HG02943 (cell line): ENCODE data around the gene RNU7-1.

ENCODE experiments used
- ATAC-seq: cut with Tn5 transposase; IDR thresholded peaks from one replicate; pipeline ENCODE4 v1.9.1; 2021; ENCODE audit warnings: mild to moderate bottlenecking, low read depth, moderate library complexity; ENCODE audit not compliant: unreplicated experiment

RNU7-1 gene

DNA sequence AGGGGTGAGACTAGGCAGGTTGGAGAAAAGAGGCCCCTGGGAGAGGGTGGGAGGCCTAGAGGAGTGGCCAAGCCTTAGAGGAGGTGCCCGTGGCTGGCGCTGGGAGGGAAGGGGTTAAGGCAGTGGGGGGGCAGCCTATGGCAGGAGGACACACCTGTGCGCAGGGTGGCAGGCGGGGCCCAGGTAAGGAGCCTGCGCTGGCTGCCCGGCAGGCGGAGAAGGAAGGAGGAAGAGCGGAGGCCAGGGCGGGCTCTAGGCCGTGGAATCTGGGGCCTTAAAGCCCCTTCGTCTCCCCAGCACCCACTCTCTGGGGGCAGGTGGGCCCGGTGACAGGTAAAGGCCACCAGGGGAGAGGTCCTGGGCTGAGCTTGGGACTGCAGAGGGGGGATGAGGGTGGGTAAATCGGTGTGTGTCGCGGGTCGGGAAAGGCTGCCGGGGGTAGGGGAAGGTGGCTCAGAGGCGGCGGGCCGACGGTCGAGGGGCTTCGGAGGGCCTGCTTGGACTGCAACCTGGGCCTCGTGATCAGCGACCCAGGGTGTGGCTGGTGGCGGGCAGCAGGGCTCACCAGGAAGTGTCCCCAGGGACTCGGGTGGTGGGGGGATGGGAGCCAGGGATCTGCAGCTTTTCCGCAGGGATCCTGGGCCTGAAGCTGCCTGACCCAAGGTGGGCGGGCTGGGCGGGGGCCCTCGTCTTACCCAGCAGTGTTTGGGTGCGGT lies 19.6 kb downstream of the RNU7-1 start:
- no peak for ATAC-seq

- no peak for ATAC-seq
Observed at GRCh38 chr12:6963791-6964413, 20.3 kb downstream of the RNU7-1 start.

DNA sequence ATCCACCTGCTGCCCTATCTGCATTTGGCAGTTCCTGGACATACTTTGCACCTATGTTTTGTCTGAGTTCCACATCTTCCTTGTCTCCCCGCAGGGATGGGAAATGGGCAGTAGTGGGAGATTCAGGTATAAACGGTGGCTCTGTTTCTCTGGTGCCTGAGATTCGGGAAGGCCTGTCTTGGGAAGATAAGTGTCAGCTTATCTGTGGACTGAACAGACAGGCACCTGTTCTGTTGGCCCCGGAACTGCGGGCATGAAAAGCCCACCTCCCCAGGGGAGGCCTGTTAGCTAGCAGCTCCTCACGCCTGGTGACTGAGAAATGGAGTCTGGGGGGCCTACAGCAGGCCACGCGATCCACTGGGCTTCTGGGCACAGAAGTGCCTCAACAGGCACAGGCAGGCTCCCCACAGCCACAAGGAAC lies 21.0 kb downstream of the RNU7-1 start:
- no peak for ATAC-seq

GRCh38 chr12:6965026-6965661 lies 21.5 kb downstream of the RNU7-1 start:
- no peak for ATAC-seq

- ATAC-seq = no peak
Observed at GRCh38 chr12:6965714-6966113, 22.1 kb downstream of the RNU7-1 start.

GRCh38 chr12:6966351-6966750 lies 22.7 kb downstream of the RNU7-1 start:
- ATAC-seq = no peak

GRCh38 chr12:6967651-6968100 lies 24.1 kb downstream of the RNU7-1 start:
- no peak for ATAC-seq

DNA sequence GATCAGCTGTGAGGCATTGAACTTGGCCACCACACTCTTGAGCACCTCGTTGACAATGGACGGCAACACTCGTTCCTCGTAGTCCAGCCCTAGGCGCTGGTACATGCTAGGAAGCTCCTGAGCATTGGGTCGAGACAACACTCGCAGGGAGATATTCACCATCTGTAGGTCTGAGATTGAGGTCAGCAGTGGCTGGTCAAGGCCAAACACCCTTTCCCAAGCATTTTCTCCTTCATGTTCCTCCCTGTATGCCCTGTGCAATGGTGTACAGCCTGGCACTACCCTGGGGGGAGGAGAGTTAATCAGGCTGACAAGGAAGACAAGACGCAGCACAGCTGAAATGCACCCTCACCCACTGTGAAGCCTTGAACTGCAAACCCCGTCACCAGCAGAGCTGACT lies 24.8 kb downstream of the RNU7-1 start:
- ATAC-seq = no peak

DNA sequence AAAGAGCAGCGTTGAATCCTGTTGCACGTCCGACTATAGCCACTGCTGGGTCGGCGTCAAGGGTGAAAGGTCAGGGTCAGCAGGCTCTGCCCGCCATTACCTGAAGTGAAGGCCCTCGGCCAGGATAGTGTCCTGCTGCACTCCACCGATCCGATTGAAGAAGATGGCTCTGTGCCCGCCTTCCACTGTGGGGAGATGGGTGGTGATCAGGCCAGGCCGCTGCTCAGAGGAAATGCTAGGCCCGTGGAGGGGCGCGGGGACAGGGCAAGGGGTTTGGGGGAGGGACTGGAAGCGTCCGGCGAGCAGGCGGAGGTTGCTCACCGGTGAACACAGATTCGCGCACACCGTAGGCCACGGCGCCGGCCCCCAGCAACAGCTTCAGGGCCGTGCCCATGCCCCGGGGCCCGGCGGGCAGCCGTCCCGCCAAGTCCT lies 26.5 kb downstream of the RNU7-1 start:
- peak; percentile 24 for ATAC-seq

GRCh38 chr12:6974180-6974579 lies 30.6 kb downstream of the RNU7-1 start:
- ATAC-seq = no peak

DNA sequence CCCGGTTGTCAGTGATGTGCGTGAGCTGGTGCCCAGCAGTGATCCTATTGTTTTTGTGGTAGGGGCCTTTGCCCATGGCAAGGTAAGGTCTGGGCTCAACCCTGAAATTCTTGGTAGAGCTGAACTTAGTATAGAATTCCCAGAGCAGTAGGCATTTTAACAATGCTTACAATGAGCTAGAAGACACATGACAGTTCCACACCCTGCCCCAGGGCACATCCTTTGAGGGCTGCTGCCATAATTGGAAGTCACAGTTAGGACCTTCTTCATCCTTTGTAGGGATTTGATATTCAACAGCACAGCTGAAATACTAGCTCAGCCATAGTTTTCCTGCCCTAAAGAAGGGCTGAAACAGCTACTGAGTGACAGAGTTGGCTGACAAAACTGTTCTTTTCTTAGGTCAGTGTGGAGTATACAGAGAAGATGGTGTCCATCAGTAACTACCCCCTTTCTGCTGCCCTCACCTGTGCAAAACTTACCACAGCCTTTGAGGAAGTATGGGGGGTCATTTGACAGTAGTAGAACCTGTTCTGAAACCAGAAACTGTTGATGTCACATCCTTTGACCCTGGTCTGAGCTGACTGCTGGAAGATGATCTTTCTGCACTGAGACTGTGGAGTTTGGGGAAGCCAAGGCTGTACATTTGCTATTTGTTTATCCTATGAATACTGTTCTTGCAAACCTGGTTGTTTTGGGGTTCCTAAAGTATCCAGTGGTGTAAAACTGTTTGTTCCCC lies 31.8 kb downstream of the RNU7-1 start:
- ATAC-seq = no peak

DNA sequence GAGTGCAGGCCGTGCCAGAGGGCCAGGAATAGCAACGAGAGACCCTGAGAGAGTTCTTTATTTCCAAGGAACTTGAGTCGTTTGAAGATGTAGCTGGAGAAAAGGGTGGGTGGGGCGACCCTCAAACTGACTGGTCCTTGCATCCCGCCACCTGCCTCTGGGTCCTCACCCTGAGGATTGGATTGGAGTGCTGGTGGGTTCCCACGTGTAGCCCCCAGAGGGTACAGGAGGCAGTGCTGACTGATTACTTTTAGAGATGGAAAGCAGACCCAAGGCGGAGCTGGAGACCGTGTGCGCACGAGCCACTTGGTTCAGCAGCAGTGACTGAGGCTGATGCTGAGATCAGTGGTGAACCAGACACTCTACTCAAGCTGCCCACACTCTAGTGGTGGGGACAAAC lies 34.0 kb downstream of the RNU7-1 start:
- ATAC-seq = no peak

GRCh38 chr12:6978188-6978587 lies 34.6 kb downstream of the RNU7-1 start:
- no peak for ATAC-seq

DNA sequence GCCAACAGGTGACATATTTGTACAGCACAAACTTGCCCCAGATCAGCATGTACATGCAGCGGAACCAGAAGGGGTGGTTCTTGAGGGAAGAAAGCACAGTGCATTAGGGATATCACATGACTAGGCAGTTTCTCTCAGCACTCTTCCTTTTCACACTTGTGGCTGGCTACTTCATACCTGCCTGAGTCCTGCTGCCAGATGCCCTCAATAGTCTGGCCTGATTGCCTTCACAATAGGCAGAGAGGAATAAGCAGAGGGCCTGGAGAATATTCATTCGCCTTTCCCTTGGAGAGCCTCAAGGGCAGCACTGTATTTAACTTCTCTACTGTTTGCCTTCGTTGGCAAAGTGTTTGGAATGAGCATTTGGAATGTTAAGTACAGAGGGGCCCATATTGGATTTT lies 35.0 kb downstream of the RNU7-1 start:
- no peak for ATAC-seq

GRCh38 chr12:6979021-6979420 lies 35.4 kb downstream of the RNU7-1 start:
- ATAC-seq = no peak

GRCh38 chr12:6979453-6979852 lies 35.8 kb downstream of the RNU7-1 start:
- ATAC-seq = no peak

GRCh38 chr12:6980075-6980474 lies 36.5 kb downstream of the RNU7-1 start:
- ATAC-seq = no peak

DNA sequence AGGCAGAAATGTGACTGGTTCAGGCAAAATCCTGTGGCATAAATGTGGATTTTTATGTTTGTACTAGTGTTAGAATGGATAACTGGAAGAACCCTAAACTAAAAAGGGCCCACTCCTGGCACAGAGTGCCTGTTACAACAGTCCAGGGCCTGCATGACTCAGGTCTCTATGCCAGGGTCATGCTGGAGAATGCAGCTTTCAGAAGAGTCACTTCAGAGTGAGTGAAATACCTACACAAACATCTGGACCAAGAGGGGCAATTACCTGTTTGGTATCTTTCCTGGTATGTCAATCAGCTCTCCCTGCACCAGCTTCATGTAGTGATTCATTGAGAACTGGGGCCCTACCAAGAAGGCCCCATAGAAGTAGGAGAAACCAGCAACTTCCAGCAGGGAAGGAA lies 37.1 kb downstream of the RNU7-1 start:
- no peak for ATAC-seq

GRCh38 chr12:6981152-6982052 lies 37.8 kb downstream of the RNU7-1 start:
- no peak for ATAC-seq

DNA sequence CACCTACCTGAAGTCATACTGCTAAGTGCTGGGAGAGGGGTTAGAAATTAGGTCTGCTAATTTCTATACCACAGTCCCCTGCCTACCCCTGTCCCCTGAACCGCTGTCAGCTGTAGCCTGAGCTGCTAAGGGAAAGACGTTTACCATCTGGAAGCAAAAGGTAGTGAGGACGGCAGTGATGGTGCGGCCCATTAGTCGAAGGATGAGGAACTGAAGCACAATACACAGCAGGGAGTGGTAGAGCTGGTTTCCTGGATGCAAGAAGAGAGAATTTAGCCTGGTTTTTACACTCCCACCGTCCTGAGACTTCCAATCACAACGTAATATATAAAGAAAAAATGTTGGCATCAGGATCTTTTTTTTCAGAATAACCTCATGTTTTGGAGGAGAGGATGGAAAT lies 38.9 kb downstream of the RNU7-1 start:
- ATAC-seq = no peak
